22Rv1 (cell line): ENCODE measurements around the gene UBE3B.

Experiments
- CTCF ChIP-seq: fragments of 450-650 bp; IDR thresholded peaks from 2 replicates; pipeline ENCODE4 v1.5.1; 2017; ENCODE audit warnings: mild to moderate bottlenecking
- ZFX ChIP-seq: fragments of 450-650 bp; IDR thresholded peaks from 2 replicates; pipeline ENCODE4 v1.6.1; 2017; ENCODE audit warnings: antibody characterized with exemption, borderline replicate concordance

DNA sequence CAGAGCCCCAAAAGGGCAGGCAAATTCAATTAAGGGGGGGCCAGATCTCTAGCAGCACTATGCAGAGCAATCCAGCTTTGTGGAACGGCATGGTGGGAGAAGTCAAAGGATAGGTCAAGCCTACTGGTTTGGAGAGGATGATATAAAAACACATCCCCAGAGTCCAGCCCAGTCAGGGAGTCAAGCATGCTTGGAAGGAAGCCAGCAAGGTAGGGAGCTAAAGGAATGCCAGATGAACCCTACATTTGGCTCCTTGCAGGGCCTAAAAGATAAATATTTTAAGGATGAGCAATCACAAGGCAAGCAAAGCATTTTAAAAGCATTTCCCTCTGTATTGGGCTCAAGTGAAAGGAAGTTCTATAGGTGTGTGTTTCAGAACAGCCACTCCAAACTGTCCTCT lies 21.7 kb upstream of the UBE3B start:
- no peak for TF ChIP-seq CTCF
- no peak for TF ChIP-seq ZFX
